Loucy (cell line): ENCODE measurements around the gene ZNF385B.

ENCODE experiments used
- EZH2phosphoT487 ChIP-seq: fragments of 200-600 bp; IDR thresholded peaks from 2 replicates; pipeline ENCODE4 v1.6.1; 2018; ENCODE audit warnings: antibody characterized with exemption, mild to moderate bottlenecking, moderate library complexity, borderline replicate concordance
- TF ChIP-seq, protein P1 (sequence below): fragments of 200-600 bp; sonication (generic); conservative IDR thresholded peaks from 2 replicates; pipeline ENCODE4 v1.5.1; 2014; ENCODE audit warnings: mild to moderate bottlenecking, antibody characterized with exemption, low read length

DNA sequence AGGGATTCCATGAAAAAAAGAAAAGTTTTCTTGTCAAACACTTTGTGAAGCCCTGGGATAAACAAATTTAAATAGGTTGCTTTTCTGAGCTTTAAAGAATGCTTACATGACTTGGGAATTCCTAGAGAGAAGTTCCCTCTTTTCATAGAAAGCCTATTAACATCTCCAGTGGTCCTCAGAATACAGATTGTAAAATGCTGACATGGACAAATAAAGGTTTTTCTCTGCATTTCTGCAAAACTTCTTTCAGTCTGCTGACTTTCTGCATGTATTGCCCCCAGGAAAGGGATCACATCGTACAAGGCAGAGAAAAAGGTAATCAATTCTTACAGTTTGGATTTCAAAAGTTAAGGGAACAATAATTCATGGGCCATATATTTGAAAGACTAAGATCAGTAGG is 20.6 kb downstream of the ZNF385B start:
- TF ChIP-seq, protein P1, sequence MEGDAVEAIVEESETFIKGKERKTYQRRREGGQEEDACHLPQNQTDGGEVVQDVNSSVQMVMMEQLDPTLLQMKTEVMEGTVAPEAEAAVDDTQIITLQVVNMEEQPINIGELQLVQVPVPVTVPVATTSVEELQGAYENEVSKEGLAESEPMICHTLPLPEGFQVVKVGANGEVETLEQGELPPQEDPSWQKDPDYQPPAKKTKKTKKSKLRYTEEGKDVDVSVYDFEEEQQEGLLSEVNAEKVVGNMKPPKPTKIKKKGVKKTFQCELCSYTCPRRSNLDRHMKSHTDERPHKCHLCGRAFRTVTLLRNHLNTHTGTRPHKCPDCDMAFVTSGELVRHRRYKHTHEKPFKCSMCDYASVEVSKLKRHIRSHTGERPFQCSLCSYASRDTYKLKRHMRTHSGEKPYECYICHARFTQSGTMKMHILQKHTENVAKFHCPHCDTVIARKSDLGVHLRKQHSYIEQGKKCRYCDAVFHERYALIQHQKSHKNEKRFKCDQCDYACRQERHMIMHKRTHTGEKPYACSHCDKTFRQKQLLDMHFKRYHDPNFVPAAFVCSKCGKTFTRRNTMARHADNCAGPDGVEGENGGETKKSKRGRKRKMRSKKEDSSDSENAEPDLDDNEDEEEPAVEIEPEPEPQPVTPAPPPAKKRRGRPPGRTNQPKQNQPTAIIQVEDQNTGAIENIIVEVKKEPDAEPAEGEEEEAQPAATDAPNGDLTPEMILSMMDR, result no peak
- TF ChIP-seq EZH2phosphoT487, result no peak
